ENCODE measurements around the gene OR52B2. TPM values are rescaled to one million over a fixed set of nuclear protein-coding genes. Genes with fewer than 3 reads are reported as not detected.

The OR52B2 gene
- total RNA-seq, 1 experiment from 2014 or later: not detected

DNA sequence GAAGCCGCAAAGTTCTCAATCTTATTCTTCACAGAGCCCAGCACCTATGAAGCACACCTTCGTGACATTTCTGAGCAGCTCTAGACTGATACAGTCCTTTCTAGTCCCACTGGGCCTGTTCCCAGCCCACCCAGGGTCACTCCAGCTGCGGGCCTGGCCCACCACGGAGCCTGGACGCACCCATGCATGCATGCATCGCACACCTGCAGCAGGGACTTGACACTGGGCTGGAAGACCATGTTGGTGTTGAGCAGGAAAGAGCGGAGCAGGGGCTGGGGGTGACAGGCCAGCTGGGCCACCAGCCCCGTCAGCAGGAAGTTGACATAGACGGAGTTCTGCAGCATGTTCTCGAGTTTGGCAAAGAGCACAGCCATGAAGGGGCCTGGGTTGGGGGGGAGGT lies 44.4 kb upstream of the OR52B2 start:
- Histone ChIP-seq H2AFZ (ENCODE audit: low read length) (no peak overlapping the region), H3K9ac (ENCODE audit: extremely low read depth, insufficient read length, low read length) (no peak overlapping the region), H3K4ac (ENCODE audit: low read depth, low read length) (no peak overlapping the region), H3K27me3 (ENCODE audit: insufficient read depth, low read length) (no peaks in the 10 kb centered on the region), H4K91ac (ENCODE audit: insufficient read length, low read depth, low read length) (no peak overlapping the region), H3K79me1 (ENCODE audit: insufficient read depth, low read depth, low read length, poor library complexity, severe bottlenecking) (no peaks in the 10 kb centered on the region), H2BK5ac (ENCODE audit: insufficient read length, low read length) (no peak overlapping the region), H3K4me1 (ENCODE audit: insufficient read depth, low read length) (no peaks in the 10 kb centered on the region), H2BK15ac (ENCODE audit: low read depth, low read length) (no peak overlapping the region), H4K5ac (ENCODE audit: insufficient read length, low read depth, low read length) (no peak overlapping the region), H3K56ac (ENCODE audit: insufficient read length, low read depth, low read length) (no peak overlapping the region), H2AK5ac (ENCODE audit: insufficient read length, low read length) (no peak overlapping the region), H3K4me2 (ENCODE audit: insufficient read depth, insufficient read length, low read length) (no peak overlapping the region), H2BK120ac (ENCODE audit: low read depth, low read length, poor library complexity, severe bottlenecking) (no peak overlapping the region), H2BK20ac (ENCODE audit: low read depth, low read length, poor library complexity, severe bottlenecking) (no peak overlapping the region), H4K20me1 (ENCODE audit: control insufficient read depth, insufficient read depth, insufficient read length) (no peaks in the 10 kb centered on the region), H3K23ac (ENCODE audit: insufficient read length, low read depth, low read length) (no peak overlapping the region), H2BK12ac (ENCODE audit: insufficient read length, low read depth, low read length) (no peak overlapping the region), H3T11ph (ENCODE audit: low read length) (no peak overlapping the region), H3K9me3 (ENCODE audit: control insufficient read depth, low read depth, low read length) (no peaks in the 10 kb centered on the region), H3K23me2 (ENCODE audit: insufficient read length, low read depth, low read length, poor library complexity, severe bottlenecking) (no peaks in the 10 kb centered on the region), H3K79me2 (ENCODE audit: insufficient read depth, low read length) (no peaks in the 10 kb centered on the region), H4K8ac (replicated peaks; ENCODE audit: insufficient read length, low read depth, low read length) (no peak overlapping the region), H3K14ac (ENCODE audit: insufficient read depth, low read length) (no peak overlapping the region), H3K27ac (ENCODE audit: insufficient read length, low read depth, low read length) (no peak overlapping the region), H3K18ac (ENCODE audit: insufficient read length, low read depth, low read length) (no peak overlapping the region)
- Mint-ChIP-seq H3K4me3 (no peak overlapping the region), H3K36me3 (ENCODE audit: insufficient read depth in 1 of 3, low read depth in 3 of 3) (peaks cover 11 to 49% (median 30%) of the 10 kb centered on the region in 3 experiments; a peak in 6 of 7 replicates), H3K27me3 (ENCODE audit: low read depth) (no peaks in the 10 kb centered on the region), H3K27ac (no peak overlapping the region; a peak in 1 of 7 replicates), H3K9me3 (no peaks in the 10 kb centered on the region), H3K4me1 (no peaks in the 10 kb centered on the region)
- TF ChIP-seq, protein P1, sequence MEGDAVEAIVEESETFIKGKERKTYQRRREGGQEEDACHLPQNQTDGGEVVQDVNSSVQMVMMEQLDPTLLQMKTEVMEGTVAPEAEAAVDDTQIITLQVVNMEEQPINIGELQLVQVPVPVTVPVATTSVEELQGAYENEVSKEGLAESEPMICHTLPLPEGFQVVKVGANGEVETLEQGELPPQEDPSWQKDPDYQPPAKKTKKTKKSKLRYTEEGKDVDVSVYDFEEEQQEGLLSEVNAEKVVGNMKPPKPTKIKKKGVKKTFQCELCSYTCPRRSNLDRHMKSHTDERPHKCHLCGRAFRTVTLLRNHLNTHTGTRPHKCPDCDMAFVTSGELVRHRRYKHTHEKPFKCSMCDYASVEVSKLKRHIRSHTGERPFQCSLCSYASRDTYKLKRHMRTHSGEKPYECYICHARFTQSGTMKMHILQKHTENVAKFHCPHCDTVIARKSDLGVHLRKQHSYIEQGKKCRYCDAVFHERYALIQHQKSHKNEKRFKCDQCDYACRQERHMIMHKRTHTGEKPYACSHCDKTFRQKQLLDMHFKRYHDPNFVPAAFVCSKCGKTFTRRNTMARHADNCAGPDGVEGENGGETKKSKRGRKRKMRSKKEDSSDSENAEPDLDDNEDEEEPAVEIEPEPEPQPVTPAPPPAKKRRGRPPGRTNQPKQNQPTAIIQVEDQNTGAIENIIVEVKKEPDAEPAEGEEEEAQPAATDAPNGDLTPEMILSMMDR (conservative IDR thresholded peaks at IDR 0.05): no peak
- WGBS (ENCODE audit: extremely low coverage, insufficient read length, low lambda C conversion rate): no CpG with 5 or more reads among the region's 10 CpGs
- no peak for DNase-seq
